OCI-M2 (cell line): ENCODE data around the gene ANKRD55.
"Not testable (repeated sequence)": the region's sequence is repeated elsewhere in the genome, so short reads cannot be mapped to it uniquely, and the experiment has no call there.

Experiments
- DNase-seq: peaks from one replicate; lab custom pipeline; 2025; ENCODE audit not compliant: unreplicated experiment; lab: John Stamatoyannopoulos, UW

ANKRD55 gene

GRCh38 chr5:56211298-56211865, 21.7 kb downstream of the ANKRD55 start:
- DNase-seq = no peak

DNA sequence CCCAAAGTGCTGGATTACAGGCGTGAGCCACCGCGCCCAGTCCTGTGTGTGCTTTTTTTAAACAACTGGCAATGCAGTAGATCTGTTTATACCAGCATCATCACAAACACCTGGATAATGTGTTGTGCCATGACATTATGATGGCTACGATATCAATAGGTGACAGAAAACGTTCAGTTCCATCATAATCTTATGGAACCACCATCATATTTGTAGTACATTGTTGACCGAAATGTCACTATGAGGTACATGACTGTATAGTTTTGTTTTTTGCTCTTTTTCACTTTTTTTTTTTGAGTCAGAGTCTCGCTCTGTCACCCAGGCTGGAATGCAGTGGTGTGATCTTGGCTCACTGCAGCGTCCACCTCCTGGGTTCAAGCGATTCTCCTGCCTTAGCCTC, 24.4 kb downstream of the ANKRD55 start:
- DNase-seq = no peak

GRCh38 chr5:56207537-56207936, 25.6 kb downstream of the ANKRD55 start:
- DNase-seq = no peak

DNA sequence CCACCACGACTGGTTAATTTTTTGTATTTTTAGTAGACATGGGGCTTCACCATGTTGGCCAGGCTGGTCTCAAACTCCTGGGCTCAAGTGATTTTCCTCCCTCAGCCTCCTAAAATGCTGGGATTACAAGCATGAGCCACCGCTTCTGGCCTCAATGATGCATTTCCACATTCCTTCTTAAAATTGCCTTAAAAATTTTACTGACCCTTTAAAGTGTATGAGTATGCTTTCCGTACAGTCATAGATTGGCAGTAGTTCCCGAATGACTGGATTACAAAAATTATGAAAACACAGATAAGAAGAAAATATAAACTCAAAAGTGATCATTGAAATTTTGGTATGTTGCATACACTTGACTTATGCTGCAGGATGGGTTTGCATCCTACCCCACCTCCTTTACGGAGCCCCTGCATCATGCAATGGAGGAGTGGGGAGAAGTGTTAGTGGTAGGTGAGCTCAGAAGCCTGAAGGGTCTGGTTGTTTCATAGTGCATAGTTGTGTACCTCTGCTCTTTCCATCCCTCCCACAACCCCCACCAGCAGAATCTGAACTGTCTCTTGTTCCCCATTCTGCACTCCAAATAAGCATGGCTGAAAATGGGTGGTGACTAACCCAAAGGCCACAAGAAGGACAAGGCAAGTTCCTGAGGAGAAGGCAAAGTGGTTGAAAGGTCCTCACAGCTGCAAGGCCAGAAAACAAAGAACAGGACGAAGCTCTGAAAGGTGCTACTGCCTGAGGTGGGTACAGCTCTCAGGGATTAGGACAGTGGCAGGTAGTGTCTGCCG, 26.8 kb downstream of the ANKRD55 start:
- no peak for DNase-seq

- not testable (repeated sequence) for DNase-seq
Observed at GRCh38 chr5:56203936-56204335, 29.2 kb downstream of the ANKRD55 start.

GRCh38 chr5:56202483-56202882, 30.6 kb downstream of the ANKRD55 start:
- DNase-seq = no peak

GRCh38 chr5:56201762-56202261, 31.3 kb downstream of the ANKRD55 start:
- not testable (repeated sequence) for DNase-seq

DNA sequence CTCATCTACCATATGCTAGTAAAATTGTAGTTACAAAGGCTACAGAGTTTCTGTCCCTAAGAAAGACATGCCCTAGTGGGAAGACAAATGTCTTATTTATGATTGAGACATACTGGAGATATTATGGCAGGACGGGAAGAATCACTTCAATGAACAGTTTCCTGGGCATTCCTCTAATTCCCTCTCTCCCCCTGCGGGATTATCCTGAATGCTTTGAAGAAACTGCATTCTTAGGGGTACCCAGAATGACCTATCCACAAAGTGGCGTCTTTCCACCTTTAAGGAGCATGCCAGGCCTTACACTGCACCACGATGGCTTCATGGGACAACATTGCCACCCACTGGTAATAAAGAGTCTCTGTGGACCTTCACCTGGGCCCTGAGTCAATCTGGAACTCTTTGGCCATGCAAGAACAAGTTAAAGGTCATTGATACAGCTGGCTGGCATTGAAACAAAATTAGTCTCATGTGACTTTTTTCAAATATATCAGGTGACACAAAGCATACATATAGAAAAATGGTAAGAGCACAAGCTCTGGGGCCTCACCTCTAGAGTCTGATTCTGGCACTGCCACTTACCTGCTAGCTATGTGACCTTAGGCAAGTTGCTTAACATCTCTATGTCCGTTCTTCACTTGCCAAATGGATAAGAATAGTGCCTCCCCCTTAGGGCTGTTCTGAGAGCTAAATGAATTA, 32.0 kb downstream of the ANKRD55 start:
- DNase-seq = no peak

- no peak for DNase-seq
Observed at GRCh38 chr5:56195016-56195415, 38.1 kb downstream of the ANKRD55 start.

DNA sequence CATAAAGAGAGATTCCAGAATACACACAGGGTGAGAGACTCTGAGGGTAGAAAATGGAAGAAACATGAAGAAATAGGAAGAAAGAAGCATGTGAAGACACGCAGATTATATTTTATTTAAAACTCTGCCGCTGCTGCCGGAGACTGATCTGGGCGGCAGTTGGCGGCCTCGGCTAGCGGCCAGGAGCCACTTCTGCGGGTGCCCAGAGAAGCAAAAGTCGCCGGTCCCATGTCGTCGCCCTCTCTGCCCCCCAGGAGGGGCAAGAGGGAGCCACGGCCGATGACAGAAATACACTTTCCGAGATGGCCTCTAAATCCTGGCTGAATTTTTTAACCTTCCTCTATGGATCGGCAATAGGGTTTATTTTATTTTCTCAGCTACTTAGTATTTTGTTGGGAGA, 40.9 kb downstream of the ANKRD55 start:
- no peak for DNase-seq

GRCh38 chr5:56191656-56192055, 41.5 kb downstream of the ANKRD55 start:
- DNase-seq = no peak

GRCh38 chr5:56190497-56190896, 42.6 kb downstream of the ANKRD55 start:
- no peak for DNase-seq

DNA sequence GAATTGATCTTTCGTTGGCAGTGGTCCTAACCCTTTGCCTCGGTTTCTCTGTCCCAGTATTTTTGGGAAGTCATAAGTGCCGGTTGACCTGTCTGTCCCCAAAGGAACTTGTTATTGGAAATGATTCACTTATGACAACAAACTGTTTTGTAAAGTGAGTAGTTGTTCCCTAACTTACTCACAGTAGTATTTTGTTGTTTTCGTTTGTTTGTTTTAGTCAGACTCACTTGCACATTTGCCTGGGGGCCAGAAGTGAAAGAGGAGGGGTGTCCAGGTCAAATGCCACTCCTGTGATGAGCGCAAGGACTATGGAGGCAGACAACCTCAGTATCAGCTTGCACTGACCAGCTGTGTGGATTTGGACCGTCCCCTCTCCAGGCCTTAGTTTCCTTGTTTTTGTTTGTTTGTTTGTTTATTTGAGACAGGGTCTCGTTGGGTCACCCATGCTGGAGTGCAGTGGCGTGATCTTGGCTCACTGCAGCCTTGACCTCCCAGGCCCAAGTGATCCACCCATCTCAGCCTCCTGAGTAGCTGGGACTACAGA, 47.3 kb downstream of the ANKRD55 start:
- no peak for DNase-seq

- no peak for DNase-seq
Observed at GRCh38 chr5:56183506-56183905, 49.6 kb downstream of the ANKRD55 start.

DNA sequence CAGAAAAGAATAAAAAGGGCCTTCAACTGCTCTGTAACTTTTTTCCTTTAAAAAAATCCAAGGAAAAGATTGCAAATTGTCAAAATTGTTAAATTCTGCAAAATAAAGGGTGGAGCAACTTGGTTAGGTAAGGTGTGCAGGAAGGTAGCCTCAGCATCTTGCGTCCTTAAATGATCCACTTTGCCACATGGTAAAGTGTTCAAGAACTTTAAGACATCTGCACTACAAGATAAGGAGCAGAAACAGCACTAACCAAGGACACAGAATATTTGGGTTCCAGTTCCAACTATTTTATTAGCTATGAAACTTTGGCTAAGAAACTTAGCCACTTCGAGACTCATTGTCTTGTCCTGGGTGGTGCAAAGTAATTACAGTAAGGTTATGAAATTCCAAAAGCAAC, 53.7 kb downstream of the ANKRD55 start:
- no peak for DNase-seq

DNA sequence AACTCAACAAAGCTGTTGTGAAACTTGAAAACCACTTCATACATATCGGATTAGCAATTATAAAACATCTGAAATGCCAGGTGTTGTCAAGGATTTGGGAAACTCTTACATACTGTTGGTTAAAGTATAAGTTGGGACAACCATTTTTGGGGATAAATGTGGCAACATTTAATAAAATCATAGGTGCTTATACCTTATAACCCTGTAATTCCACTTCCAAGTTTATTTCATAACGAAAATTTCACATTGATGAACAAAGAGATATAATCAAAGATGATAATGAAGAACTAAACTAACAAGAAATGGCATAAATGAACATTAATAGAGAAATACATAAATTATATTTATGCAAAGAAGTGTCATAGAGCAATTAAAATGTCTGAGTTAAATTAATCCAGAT, 54.3 kb downstream of the ANKRD55 start:
- no peak for DNase-seq

DNA sequence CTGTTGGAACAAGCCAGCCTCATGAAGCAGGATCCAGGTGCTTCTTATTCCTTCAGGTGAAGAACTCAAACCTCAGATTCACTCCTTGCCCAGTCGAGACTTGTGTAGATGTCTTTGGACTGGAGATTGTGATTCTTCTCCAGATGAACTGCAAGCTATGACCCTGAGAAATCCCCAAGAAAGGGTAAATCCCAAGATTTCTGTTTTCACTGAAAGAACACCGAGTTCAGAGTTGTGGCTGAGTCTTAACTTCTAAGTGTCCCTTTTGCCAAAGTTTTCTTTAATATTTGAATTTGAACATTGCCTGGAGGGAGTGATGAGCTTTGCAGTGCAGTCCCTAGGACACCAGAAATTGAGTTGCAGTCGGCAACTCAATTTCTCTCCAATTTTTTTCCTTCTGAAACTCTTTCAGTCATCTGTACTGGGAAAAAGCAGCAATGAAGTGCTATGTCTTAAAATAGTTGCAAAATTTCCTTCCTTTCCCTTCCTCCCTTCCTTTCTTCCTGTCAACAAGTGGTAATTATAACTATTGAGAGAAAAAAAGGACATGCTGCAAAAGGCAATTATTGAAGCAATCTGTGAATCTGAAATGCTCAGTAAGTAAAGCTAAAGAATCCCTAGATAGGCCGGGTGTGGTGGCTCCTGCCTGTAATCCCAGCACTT, 56.1 kb downstream of the ANKRD55 start:
- no peak for DNase-seq

DNA sequence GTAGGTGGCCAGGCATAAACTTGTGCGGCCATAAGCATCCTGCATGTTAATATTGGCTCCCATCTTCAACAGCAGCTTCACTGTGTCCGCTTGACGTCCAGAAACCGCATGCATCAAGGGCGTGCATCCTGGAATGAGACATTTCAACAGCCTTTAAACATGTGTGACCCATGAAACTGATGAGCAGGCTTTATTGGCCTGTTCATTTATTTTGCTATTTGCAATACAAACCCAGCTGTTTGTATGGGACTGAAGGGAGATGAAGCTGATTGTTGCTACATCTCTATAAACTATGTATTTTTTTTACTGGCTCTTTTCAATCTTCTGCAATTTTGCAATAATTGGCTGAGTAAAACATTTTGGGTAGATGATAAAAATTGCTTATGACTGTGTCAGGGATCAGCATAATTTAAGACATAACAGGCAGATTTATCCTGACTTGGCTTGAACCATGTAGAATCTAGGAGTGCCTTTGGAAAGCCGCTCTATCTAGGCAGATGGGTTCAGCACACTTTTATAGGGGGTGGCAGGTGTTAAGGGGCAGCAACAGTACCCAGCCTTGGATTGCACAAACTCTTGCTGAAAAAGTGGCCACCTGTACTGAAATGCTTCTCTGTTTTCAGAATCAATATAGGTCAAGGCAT, 56.9 kb downstream of the ANKRD55 start:
- no peak for DNase-seq

DNA sequence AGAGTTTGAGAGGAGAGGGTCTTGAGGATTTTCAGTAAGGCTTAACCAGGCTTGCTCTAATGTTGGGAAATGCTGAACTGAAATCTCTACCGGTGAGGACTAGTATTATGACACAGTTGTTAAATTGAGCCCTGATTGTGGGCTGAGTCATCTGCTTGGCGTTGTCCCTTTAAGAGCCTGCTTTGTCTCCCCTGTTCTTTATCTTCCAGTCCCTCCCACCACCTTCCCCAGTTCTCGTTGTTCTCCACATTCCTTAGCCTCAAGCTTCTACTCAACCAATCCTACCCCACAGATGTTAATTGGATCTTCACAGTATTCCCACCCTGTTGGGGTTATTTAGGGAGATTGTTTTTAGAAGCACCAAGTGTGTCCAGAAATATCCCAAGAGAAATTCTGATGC, 57.6 kb downstream of the ANKRD55 start:
- DNase-seq = no peak

GRCh38 chr5:56175021-56175420, 58.1 kb downstream of the ANKRD55 start:
- DNase-seq = no peak

- DNase-seq = no peak
Observed at GRCh38 chr5:56172241-56172640, 60.9 kb downstream of the ANKRD55 start.
